Activated naive CD4-positive, alpha-beta T cell (primary cell): ENCODE data around the gene PROB1.
"Not testable (repeated sequence)": the region's sequence is repeated elsewhere in the genome, so short reads cannot be mapped to it uniquely, and the experiment has no call there.

Source experiments
- DNase-seq, 4 experiments: peaks; one replicate each; lab custom pipeline; 2025; lab: John Stamatoyannopoulos, UW

PROB1 gene

GRCh38 chr5:139392324-139392677, 2.6 kb downstream of the PROB1 start:
- no peak for DNase-seq

DNA sequence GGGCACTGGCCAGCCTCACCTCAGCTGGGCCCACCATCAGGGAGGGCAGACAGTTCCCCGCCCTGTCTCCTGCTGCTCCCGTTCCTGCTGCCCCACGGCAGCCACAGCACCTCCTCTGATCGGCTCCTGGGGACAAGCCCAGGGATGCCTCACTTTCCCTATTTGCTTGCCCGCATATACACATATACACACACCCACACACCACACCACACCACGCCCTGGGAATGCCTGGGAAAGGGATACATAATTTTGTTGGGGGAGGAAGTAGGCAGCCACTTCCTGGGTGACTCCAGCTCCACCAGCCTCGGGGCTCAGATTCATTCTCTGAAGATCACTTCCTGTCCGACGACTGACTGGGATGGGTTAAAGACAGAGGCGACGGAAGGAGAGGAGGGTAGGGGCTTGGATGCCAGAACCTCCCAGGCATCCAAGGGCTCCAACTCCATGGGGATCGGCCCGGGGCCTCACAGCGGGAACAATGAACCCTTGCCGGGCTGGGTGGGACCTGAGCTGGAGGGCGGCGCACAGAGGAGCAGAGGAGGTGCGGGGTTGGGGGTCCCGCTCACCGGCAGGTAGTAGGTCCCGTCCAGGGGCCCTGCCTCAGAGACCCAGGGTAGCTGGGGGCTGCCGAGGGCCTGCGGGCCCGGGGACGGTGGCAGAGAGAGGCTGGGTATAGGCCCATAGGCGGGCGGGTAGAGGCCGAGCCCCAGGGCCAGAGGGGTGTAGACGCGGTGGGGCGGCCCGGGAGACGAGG, 3.2 kb downstream of the PROB1 start:
- no peak for DNase-seq

DNA sequence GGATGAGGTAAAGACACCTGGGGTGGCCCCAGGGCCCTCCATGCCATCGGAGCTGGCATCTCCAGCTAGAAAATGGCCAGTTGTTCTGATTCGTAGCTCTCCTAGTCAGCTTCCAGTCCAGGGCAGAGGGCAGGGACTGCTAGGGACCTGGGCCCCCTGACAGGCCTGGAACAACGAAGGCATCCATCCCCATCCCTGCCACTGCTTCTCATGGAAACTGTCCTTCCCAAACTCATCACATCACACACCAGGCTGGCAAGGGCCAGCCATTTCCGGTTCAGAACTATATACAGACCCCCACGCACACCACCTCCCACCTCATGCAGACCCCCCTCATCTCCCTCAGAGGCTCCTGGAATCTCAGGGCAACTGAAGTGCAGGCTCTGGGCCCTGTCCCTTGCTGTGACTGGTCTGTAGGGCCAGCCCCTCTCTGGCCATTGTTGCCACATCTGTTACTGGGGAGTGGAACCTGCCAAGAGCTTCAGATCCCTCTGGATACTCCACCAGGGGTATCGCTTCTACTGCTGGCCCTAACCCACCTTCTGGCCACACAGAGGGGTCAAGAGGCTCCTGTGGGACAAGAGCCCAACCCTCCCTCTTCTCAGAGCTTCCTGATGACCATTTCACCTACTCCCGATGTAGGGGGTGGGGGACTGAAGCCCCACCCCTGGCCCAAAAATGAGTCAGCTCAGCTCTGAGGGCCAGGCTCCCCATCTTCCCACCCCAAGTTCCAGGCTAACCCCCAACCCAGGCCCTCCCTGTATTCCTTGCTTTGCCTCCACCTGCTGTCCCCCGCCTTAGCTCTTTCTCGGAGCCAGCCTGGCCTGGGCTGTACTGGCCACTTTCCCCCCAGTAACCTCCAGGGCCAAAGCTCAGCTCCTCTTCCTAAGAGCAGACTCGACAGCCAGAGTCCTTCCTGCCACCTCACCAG, 4.0 kb downstream of the PROB1 start:
- DNase-seq, result no peak

DNA sequence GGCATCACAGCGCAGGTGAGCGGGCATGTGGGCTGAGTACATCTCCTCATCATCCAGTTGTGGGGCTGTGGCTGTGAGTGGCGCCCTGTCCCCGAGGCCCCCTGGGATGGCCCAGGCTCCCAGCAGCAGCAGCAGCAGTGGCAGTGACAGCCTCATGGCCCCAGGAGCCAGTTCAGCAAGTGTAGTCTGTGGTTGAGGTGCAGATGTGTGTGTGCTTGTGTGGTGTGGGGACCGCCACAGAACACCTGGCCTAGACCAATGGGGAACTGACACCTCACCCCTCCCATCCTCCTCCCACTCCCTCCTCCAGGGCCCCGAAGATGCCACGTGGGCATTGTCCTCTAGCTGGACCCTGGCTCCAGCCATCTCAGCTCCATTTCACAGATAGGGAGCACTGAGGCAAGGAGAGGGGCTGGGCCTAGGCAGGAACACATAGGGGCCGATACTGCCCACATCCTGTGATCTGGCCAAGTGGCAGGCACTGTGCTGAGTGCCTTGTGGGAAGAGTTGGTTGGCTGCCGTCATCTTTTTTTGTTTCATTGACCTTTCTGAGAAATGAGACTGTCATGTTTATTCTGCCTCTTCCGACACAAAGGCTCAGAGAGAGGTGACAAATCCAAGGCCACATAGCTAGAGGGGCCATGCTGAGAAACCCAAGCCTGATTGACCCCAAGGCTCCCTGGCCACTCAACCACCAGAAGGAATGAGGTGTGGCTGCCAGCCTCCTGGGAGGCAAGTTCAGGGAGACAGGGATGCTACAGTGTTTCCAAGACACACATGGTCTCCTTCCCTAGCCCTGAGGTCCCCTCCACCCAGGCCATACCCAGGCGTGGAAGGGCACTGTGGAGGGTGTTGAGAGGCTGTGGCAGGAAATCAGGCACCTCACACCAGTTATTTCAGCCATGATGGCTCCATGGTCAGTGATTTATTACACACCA, 4.9 kb downstream of the PROB1 start, which contains the start of gene MZB1:
TSS of gene MZB1 (minus strand) at position 213 of the 938 bp plus-strand sequence. CDS start at position 156, 57 bp downstream.
- DNase-seq, result no peak

DNA sequence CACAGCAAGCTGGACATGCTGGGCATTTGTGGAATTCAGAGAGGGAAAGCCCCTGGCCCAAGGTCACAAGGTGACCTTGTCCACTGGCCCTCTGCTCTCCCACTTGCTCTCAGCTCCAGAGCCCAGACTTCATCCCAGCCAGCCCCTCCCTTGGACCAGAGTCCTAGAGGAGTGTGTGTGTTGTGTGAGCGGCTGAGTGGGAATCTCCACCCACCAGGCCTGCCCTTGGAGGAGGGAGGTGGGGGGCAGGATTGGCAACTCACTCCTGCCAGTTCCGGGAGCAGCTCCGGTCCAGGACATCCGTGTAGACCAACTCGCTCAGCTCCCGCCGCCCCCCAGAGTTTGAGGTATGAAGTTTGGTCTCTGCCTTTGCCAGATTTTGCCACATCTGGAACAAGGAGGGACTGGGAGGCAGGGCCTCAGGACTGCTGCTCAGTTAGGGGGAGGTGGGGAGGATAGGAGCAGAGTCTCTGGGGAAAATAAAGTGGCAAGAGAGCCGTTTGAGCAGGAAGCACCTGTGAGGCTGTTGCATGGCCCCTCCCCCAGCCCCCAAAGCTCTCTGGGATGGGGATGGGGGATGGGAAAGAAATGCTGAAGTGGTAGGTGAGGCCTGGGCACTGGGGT, 6.6 kb downstream of the PROB1 start:
- no peak for DNase-seq

- DNase-seq, result no peak
Observed at GRCh38 chr5:139387611-139388197, 7.2 kb downstream of the PROB1 start.

DNA sequence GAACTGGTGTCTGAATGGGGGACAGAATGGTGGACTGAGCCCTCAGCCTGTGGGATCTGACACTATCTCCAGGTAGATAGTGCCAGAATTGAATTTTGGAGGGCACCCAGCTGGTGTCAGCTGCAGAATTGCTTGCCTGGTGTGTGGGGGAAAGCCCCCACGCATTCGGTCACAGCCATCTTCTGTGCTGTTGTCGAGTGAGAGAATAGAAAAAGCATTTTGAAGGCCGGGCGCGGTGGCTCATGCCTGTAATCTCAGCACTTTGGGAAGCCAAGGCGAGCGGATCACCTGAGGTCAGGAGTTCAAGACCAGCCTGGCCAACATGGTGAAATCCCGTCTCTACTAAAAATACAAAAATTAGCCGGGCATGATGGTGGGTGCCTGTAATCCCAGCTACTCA, 7.9 kb downstream of the PROB1 start:
- DNase-seq, result not testable (repeated sequence)

GRCh38 chr5:139386050-139386438, 8.9 kb downstream of the PROB1 start:
- DNase-seq, result no peak

GRCh38 chr5:139385061-139386049, 9.5 kb downstream of the PROB1 start:
- no peak for DNase-seq

DNA sequence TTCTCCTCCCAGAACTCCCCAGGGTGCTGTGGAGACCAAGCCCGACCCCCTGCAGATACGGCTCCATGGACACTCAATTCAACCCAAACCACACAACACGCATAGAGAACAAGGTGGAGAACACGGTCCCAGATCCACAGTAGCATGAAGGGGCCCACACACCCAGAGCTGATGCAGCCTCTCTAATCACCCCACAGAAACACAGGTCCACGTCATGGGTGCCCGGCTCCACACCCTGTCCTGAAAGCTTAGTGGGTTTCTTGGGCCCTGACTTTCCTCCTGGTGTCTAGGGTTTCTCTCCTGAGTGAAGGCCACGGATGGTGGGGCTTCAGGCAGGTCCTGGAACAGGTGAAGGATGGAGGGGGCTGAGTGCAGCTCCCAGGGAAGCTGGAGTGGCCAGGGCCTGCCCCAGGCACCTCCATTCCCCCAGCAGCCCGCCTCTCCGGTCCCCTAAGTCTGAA, 10.3 kb downstream of the PROB1 start:
- no peak for DNase-seq

- no peak for DNase-seq
Observed at GRCh38 chr5:139383993-139384590, 10.8 kb downstream of the PROB1 start.

GRCh38 chr5:139383275-139383992, 11.5 kb downstream of the PROB1 start, which contains the start of gene SLC23A1:
Gene SLC23A1 (minus strand): TSS chr5:139383297. CDS start chr5:139383253, 44 bp downstream.
- no peak for DNase-seq

GRCh38 chr5:139382807-139383206, 12.1 kb downstream of the PROB1 start:
- DNase-seq, result no peak

- DNase-seq, result no peak
Observed at GRCh38 chr5:139381837-139382761, 12.8 kb downstream of the PROB1 start.

DNA sequence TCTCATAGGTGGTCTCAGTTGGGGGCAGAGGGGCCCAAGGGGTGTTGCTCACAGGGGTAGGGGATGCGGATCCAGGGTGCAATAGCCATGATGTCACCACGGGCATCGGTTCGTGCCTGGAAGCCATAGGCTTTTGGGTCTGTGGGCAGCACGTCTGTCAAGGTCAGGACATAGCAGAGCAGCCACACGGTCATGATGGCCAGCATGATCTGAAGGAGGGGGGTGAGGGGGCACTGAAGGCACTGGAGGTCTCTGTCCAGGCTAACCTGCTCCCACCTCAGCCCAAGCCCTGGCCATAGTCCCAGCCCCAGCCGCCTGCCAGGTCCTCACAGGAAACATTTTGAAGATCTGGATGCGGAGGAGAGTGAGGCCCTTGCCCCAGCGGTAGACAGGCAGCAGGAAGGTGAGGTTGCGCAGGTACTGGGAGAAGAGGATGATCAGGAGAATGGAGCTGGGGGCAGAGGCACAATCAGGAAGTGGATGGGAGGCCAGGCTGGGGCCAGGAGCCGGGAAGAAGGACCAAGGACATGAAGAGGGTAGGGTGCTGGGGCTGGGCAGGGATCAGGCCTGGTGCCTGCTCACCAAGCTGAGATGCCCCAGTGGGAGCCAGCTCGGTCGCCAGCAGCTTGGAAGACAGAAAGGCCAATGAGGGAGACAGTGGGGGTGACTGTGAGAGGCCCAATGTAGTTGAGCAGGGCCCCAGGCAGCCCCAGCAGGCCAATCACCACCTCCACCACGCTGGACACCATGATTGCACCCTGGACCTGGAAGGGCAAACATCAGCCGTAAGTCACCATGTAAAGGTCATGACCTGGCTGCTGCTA, 15.1 kb downstream of the PROB1 start:
- DNase-seq, result no peak

DNA sequence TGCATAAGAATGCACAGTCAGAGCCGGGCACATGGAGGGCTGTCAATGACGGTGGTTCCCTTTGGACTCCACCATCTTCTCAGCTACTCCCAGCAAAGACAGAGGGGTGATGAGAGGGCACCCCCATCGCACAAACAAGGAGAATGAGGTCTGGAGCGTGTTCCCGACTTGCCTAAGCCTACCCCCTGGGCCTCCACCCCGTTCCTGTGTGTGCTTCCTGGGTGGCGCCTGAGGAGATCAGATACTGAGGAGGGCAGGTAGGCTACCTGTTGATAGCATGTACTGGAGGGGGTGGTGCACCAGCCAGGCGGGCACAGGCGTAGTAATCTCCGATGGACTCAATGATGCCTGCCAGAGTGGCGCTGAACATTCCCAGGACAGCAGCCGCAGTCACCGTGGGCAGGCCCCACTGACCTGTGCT, 16.0 kb downstream of the PROB1 start:
- DNase-seq, result no peak
